SK-N-SH (cell line): ENCODE measurements around the gene TSC22D1.

Source experiments
- EP300 ChIP-seq, 2 experiments: IDR thresholded peaks; 2 replicates each; pipeline versions ENCODE4 v1.4.0 to v1.6.1; 2012; ENCODE audit warnings: borderline replicate concordance in 1 of 2, low read depth in 1 of 2, low read length in 1 of 2
- EZH2phosphoT487 ChIP-seq: fragments of 200-600 bp; sonication (generic); IDR thresholded peaks from 2 replicates; pipeline ENCODE4 v1.6.1; 2017; ENCODE audit warnings: low read depth, mixed run types, mild to moderate bottlenecking, antibody characterized with exemption, moderate library complexity, borderline replicate concordance
- NFIC ChIP-seq: IDR thresholded peaks from 2 replicates; pipeline ENCODE4 v1.4.0; 2012; ENCODE audit warnings: borderline replicate concordance
- TCF12 ChIP-seq: IDR thresholded peaks from 2 replicates; pipeline ENCODE4 v1.4.0; 2012
- TF ChIP-seq, protein P1 (sequence below): fragments of 200-600 bp; sonication (generic); IDR thresholded peaks from 2 replicates; pipeline ENCODE4 v1.6.1; 2017; ENCODE audit warnings: antibody characterized with exemption, mild to moderate bottlenecking, moderate library complexity

- TF ChIP-seq EP300 (IDR thresholded peaks at IDR 0.05; ENCODE audit: borderline replicate concordance in 1 of 2, low read depth in 1 of 2, low read length in 1 of 2): no peak
- TF ChIP-seq TCF12: no peak
- TF ChIP-seq, protein P1, sequence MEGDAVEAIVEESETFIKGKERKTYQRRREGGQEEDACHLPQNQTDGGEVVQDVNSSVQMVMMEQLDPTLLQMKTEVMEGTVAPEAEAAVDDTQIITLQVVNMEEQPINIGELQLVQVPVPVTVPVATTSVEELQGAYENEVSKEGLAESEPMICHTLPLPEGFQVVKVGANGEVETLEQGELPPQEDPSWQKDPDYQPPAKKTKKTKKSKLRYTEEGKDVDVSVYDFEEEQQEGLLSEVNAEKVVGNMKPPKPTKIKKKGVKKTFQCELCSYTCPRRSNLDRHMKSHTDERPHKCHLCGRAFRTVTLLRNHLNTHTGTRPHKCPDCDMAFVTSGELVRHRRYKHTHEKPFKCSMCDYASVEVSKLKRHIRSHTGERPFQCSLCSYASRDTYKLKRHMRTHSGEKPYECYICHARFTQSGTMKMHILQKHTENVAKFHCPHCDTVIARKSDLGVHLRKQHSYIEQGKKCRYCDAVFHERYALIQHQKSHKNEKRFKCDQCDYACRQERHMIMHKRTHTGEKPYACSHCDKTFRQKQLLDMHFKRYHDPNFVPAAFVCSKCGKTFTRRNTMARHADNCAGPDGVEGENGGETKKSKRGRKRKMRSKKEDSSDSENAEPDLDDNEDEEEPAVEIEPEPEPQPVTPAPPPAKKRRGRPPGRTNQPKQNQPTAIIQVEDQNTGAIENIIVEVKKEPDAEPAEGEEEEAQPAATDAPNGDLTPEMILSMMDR: peak; percentile 61
- TF ChIP-seq NFIC: no peak
- TF ChIP-seq EZH2phosphoT487: no peak
Observed at GRCh38 chr13:44470638-44471562, 105.2 kb downstream of the TSC22D1 start.
